Hepatocyte (in vitro differentiated cells): ENCODE results near the gene CT47B1. TPM values are rescaled to one million over a fixed set of nuclear protein-coding genes. Genes with fewer than 3 reads are reported as not detected.
"Not testable (repeated sequence)": the region's sequence is repeated elsewhere in the genome, so short reads cannot be mapped to it uniquely, and the experiment has no call there.

Source experiments
- DNase-seq: peaks from one replicate; pipeline ENCODE4 v3.0.0-alpha.2; 2016; ENCODE audit warnings: low spot score
- H2AFZ ChIP-seq: fragments of 200-600 bp; sonication (generic); 2 replicates; pipeline ENCODE4 v1.6.0; 2016; ENCODE audit warnings: antibody characterized with exemption, mild to moderate bottlenecking
- H3K27ac ChIP-seq: fragments of 200-600 bp; sonication (generic); 2 replicates; pipeline ENCODE4 v1.5.1; 2016; ENCODE audit warnings: mild to moderate bottlenecking
- H3K27me3 ChIP-seq: fragments of 200-600 bp; sonication (generic); 2 replicates; pipeline ENCODE4 v1.6.1; 2016
- H3K36me3 ChIP-seq: fragments of 200-600 bp; sonication (generic); replicated peaks from 2 replicates; pipeline ENCODE4 v1.5.1; 2016; ENCODE audit warnings: low read depth; ENCODE audit not compliant: insufficient read depth
- H3K4me1 ChIP-seq: fragments of 200-600 bp; sonication (generic); 2 replicates; pipeline ENCODE4 v1.5.1; 2016; ENCODE audit warnings: mild to moderate bottlenecking, moderate library complexity; ENCODE audit not compliant: insufficient read depth
- H3K4me2 ChIP-seq: fragments of 200-600 bp; sonication (generic); 2 replicates; pipeline ENCODE4 v1.6.0; 2016
- H3K4me3 ChIP-seq: fragments of 200-600 bp; sonication (generic); 2 replicates; pipeline ENCODE4 v1.5.1; 2016; ENCODE audit warnings: mild to moderate bottlenecking
- H3K79me2 ChIP-seq: fragments of 200-600 bp; sonication (generic); 2 replicates; pipeline ENCODE4 v1.6.0; 2017; ENCODE audit warnings: mild to moderate bottlenecking
- H3K9me2 ChIP-seq: fragments of 200-600 bp; sonication (generic); replicated peaks from 2 replicates; pipeline ENCODE4 v1.6.0; 2017; ENCODE audit warnings: mild to moderate bottlenecking; ENCODE audit not compliant: insufficient read depth
- H3K9me3 ChIP-seq: fragments of 200-600 bp; sonication (generic); 2 replicates; pipeline ENCODE4 v1.5.1; 2016; ENCODE audit warnings: low read depth, mild to moderate bottlenecking
- H4K20me1 ChIP-seq: fragments of 200-600 bp; sonication (generic); 2 replicates; pipeline ENCODE4 v1.6.0; 2016; ENCODE audit warnings: mild to moderate bottlenecking; ENCODE audit not compliant: insufficient read depth, poor library complexity, severe bottlenecking
- EZH2 ChIP-seq: fragments of 200-600 bp; sonication (generic); IDR thresholded peaks from 2 replicates; pipeline ENCODE4 v1.6.1; 2016; ENCODE audit warnings: antibody characterized with exemption, mild to moderate bottlenecking, borderline replicate concordance
- EZH2phosphoT487 ChIP-seq: fragments of 200-600 bp; sonication (generic); IDR thresholded peaks from one replicate; pipeline ENCODE4 v1.6.1; 2018; ENCODE audit warnings: antibody characterized with exemption, mild to moderate bottlenecking, low read depth, moderate library complexity; ENCODE audit not compliant: unreplicated experiment, severe bottlenecking
- WGBS: methylation state at CpG from one replicate; pipeline ENCODE4 v1.1.6; 2016; ENCODE audit warnings: low lambda C conversion rate; ENCODE audit errors: missing lambda C conversion rate; 5-methylcytosine and 5-hydroxymethylcytosine counted together
- polyA plus RNA-seq: library from polyadenylated mRNA; unstranded; fragments of >200 nt; fragmentation: Nextera tagmentation; extraction: Ambion mirVana; gene quantifications from 2 replicates; pipeline ENCODE4 v1.2.1, GENCODE V29; 2016
- total RNA-seq: library from RNA; depleted of rRNA; stranded (reverse); fragments of >200 nt; gene quantifications from 2 replicates; pipeline ENCODE4 v1.2.3, GENCODE V29; 2014
- TF ChIP-seq, protein P1 (sequence below): fragments of 200-600 bp; sonication (generic); IDR thresholded peaks from 2 replicates; pipeline ENCODE4 v1.5.1; 2016; ENCODE audit warnings: antibody characterized with exemption, mild to moderate bottlenecking; ENCODE audit not compliant: poor library complexity

Gene CT47B1
- total and polyA plus RNA-seq, 2 experiments from 2014 or later = not detected

DNA sequence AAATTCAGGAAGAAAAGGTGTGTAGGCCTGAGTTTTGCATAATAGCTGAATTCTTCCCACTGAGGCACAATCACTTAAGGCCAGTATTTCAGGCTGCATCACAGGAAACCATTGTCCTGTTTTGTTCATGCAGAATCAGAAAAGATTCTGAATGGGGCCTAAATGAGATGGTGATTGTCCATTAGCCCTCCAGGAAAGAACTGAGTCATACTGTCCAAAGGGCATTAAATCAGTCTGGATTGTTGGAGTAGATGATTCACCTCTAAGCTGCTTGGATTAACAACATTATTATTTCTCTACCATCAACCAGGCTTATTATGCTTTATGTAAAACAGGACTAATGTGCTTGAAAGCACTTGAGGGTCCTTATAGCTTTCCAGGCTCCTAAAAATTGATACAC, 36.2 kb downstream of the CT47B1 start:
- H2AFZ ChIP-seq = no peak overlapping the region

DNA sequence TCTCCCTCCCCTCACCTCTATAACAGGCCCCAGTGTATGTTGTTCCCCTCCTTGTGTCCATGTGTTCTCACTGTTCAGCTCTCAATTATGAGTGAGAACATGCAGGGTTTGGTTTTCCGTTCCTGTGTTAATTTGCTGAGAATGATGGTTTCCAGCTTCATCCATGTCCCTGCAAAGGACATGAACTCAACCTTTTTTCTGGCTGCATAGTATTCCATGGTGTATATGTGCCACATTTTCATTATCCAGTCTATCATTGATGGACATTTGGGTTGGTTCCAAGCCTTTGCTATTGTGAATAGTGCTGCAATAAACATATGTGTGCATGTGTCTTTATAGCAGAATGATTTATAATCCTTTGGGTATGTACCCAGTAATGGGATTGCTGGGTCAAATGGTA, 48.5 kb downstream of the CT47B1 start:
- H2AFZ ChIP-seq, H3K4me1 ChIP-seq, H3K36me3 ChIP-seq, H3K4me3 ChIP-seq, H3K79me2 ChIP-seq, H3K27ac ChIP-seq, DNase-seq, H3K27me3 ChIP-seq, H3K9me3 ChIP-seq, H4K20me1 ChIP-seq, H3K4me2 ChIP-seq, H3K9me2 ChIP-seq: not testable (repeated sequence)
- WGBS = 95% methylated on average over 1 of the region's 1 CpG

More for the DNA sequence above, 36.2 kb downstream of the CT47B1 start:
- no peaks in the 10 kb centered on the region for H3K27me3 ChIP-seq
- H3K9me2 ChIP-seq = no peaks in the 10 kb centered on the region
- no peaks in the 10 kb centered on the region for H4K20me1 ChIP-seq
- H3K4me1 ChIP-seq = no peaks in the 10 kb centered on the region
- DNase-seq = no peak
- H3K27ac ChIP-seq = no peak overlapping the region
- no peaks in the 10 kb centered on the region for H3K9me3 ChIP-seq
- H3K4me3 ChIP-seq = no peak overlapping the region
- H3K79me2 ChIP-seq = no peaks in the 10 kb centered on the region
- H3K36me3 ChIP-seq = no peaks in the 10 kb centered on the region
- TF ChIP-seq EZH2 = no peak
- TF ChIP-seq EZH2phosphoT487 = no peak
- TF ChIP-seq, protein P1, sequence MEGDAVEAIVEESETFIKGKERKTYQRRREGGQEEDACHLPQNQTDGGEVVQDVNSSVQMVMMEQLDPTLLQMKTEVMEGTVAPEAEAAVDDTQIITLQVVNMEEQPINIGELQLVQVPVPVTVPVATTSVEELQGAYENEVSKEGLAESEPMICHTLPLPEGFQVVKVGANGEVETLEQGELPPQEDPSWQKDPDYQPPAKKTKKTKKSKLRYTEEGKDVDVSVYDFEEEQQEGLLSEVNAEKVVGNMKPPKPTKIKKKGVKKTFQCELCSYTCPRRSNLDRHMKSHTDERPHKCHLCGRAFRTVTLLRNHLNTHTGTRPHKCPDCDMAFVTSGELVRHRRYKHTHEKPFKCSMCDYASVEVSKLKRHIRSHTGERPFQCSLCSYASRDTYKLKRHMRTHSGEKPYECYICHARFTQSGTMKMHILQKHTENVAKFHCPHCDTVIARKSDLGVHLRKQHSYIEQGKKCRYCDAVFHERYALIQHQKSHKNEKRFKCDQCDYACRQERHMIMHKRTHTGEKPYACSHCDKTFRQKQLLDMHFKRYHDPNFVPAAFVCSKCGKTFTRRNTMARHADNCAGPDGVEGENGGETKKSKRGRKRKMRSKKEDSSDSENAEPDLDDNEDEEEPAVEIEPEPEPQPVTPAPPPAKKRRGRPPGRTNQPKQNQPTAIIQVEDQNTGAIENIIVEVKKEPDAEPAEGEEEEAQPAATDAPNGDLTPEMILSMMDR = no peak
- H3K4me2 ChIP-seq = no peak overlapping the region

DNA sequence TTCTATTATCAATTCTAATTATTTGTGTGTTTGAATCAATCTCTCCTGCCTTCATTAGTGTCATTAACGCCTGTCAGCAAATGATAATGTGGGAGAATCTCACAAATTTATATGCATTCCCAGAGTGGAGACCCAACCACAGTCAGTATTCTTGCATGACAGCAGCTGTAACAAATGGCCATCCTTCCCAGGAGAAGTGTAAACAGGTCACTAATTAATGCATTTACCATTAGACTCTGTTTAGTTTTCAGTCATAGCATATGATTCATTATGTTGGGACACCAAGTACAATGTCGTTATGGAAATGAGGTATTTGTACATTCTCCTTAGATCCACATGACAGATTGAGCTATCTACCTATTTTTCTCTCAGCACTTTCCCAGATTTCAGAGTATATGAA, 50.5 kb downstream of the CT47B1 start:
- Histone ChIP-seq H3K27me3 (no peaks in the 10 kb centered on the region), H2AFZ (no peak overlapping the region), H4K20me1 (no peaks in the 10 kb centered on the region), H3K4me3 (no peak overlapping the region), H3K27ac (no peak overlapping the region), H3K9me3 (no peaks in the 10 kb centered on the region), H3K9me2 (no peaks in the 10 kb centered on the region), H3K4me1 (no peaks in the 10 kb centered on the region), H3K4me2 (no peak overlapping the region), H3K36me3 (no peaks in the 10 kb centered on the region), H3K79me2 (no peaks in the 10 kb centered on the region)
- TF ChIP-seq, protein P1 = no peak
- no peak for TF ChIP-seq EZH2phosphoT487
- TF ChIP-seq EZH2 = no peak
- 51% methylated on average over 2 of the region's 2 CpGs for WGBS
- no peak for DNase-seq

DNA sequence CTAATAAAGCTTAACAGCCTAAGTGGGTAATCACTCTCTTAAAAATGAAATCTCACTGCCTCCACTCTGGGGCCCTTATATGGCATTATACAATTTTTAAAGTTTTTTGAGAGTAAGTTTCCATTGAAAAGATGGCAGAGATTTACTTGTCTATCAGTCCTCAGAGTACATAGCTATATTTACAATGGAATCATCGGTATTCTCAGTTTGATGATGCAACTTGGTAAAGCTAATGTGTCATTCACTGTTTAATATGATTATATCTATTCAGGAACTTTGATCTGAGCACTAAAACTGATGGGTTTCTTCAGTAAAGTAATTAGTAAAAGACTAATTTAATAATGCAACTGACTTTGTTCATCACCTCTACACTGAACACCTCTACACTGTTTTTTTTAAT, 51.6 kb downstream of the CT47B1 start:
- Histone ChIP-seq H3K4me1 (no peaks in the 10 kb centered on the region), H3K9me3 (no peaks in the 10 kb centered on the region), H3K4me3 (no peak overlapping the region), H3K36me3 (no peaks in the 10 kb centered on the region), H3K27me3 (no peaks in the 10 kb centered on the region), H2AFZ (no peak overlapping the region), H3K27ac (no peak overlapping the region), H3K4me2 (no peak overlapping the region), H3K9me2 (no peaks in the 10 kb centered on the region), H4K20me1 (no peaks in the 10 kb centered on the region), H3K79me2 (no peaks in the 10 kb centered on the region)
- TF ChIP-seq EZH2 (no peak), EZH2phosphoT487 (no peak)
- TF ChIP-seq, protein P1 = no peak
- no peak for DNase-seq
- WGBS = 50% methylated on average over 1 of the region's 1 CpG
